Uterus (tissue), 4 donors: ENCODE results near the gene NEB. TPM values are rescaled to one million over a fixed set of nuclear protein-coding genes. Genes with fewer than 3 reads are reported as not detected.

ENCODE experiments used
- DNase-seq, 2 donors: peaks; one replicate each; pipeline ENCODE4 v3.0.0-alpha.2; 2019 to 2020
- H3K27ac ChIP-seq, 2 donors: fragments of 200-600 bp; sonication (generic); 1 replicate in 1 of 2; 2 replicates in 1 of 2; pipeline ENCODE4 v1.5.1; 2016 to 2018
- H3K27me3 ChIP-seq, 2 donors: fragments of 200-600 bp; sonication (generic); one replicate each; pipeline ENCODE4 v1.5.1; 2018 to 2019; ENCODE audit warnings: control low read depth in 1 of 2
- H3K36me3 ChIP-seq, 2 donors: fragments of 200-600 bp; sonication (generic); one replicate each; pipeline ENCODE4 v1.5.1; 2019; ENCODE audit warnings: control low read depth in 1 of 2
- H3K4me1 ChIP-seq, 2 donors: fragments of 200-600 bp; sonication (generic); one replicate each; pipeline ENCODE4 v1.5.1; 2018 to 2019; ENCODE audit warnings: control low read depth in 1 of 2
- H3K4me3 ChIP-seq, 2 donors: fragments of 200-600 bp; sonication (generic); 1 replicate in 1 of 2; 2 replicates in 1 of 2; pipeline ENCODE4 v1.5.1; 2018 to 2019; ENCODE audit warnings: mild to moderate bottlenecking in 1 of 2
- H3K9me3 ChIP-seq, 2 donors: fragments of 200-600 bp; sonication (generic); one replicate each; pipeline ENCODE4 v1.5.1; 2019; ENCODE audit warnings: control low read depth in 1 of 2
- CTCF ChIP-seq, 4 experiments: fragments of 200-600 bp in 2 of 4; fragments of 450-650 bp in 2 of 4; sonication (generic) in 2 of 4; IDR thresholded peaks; one replicate each; pipeline ENCODE4 v1.5.1; 2016 to 2019; ENCODE audit warnings: antibody characterized with exemption in 4 of 4, mild to moderate bottlenecking in 2 of 4, moderate library complexity in 1 of 4
- POLR2A ChIP-seq, 2 donors: fragments of 450-650 bp; IDR thresholded peaks; one replicate each; pipeline ENCODE4 v1.6.1; 2016; ENCODE audit warnings: antibody characterized with exemption in 2 of 2, mild to moderate bottlenecking in 1 of 2, moderate library complexity in 1 of 2
- intact Hi-C: fragments of 100-400 bp; cut with DNase I; formaldehyde crosslinking; loops from one replicate; pipeline ENCODE4 v1.15.1; 2023; ENCODE audit warnings: low total_unique reads
- total RNA-seq, 4 donors: library from RNA; depleted of rRNA in 3 of 4; stranded (reverse); fragments of >200 nt in 3 of 4; gene quantifications; one replicate each; pipeline versions ENCODE4 v1.1.0 to v1.2.4, GENCODE V29; 2014 to 2023
- donor health status: DM: yes; HTN: yes; CAD: no.

NEB gene
- total RNA-seq, 4 donors from 2014 or later: under 0.01 to 2.2 (median 0.84) TPM

- no peaks in the 10 kb centered on the region for H3K9me3 ChIP-seq
- intact Hi-C loops: no loop called here
- H3K27ac ChIP-seq: no peak overlapping the region
- TF ChIP-seq POLR2A (IDR thresholded peaks at IDR 0.05): no peak
- TF ChIP-seq CTCF (IDR thresholded peaks at IDR 0.05): no peak
- H3K36me3 ChIP-seq: no peaks in the 10 kb centered on the region
- no peaks in the 10 kb centered on the region for H3K27me3 ChIP-seq
- H3K4me3 ChIP-seq: no peak overlapping the region
- H3K4me1 ChIP-seq: no peaks in the 10 kb centered on the region
- DNase-seq: no peak
Observed at GRCh38 chr2:151619337-151619989, 114.8 kb downstream of the NEB start.

GRCh38 chr2:151616760-151617339 is 117.4 kb downstream of the NEB start:
- no peak for DNase-seq
- Histone ChIP-seq H3K4me1 (no peaks in the 10 kb centered on the region), H3K27me3 (no peaks in the 10 kb centered on the region), H3K27ac (no peak overlapping the region), H3K36me3 (no peaks in the 10 kb centered on the region), H3K9me3 (no peaks in the 10 kb centered on the region), H3K4me3 (no peak overlapping the region)
- no peak for TF ChIP-seq CTCF (IDR thresholded peaks at IDR 0.05)
- TF ChIP-seq POLR2A (IDR thresholded peaks at IDR 0.05): no peak
- intact Hi-C loops: no loop called here

- DNase-seq: no peak
- no peaks in the 10 kb centered on the region for H3K4me1 ChIP-seq
- H3K27me3 ChIP-seq: no peaks in the 10 kb centered on the region
- no peaks in the 10 kb centered on the region for H3K36me3 ChIP-seq
- no peak overlapping the region for H3K4me3 ChIP-seq
- H3K27ac ChIP-seq: no peak overlapping the region
- intact Hi-C loops: no loop called here
- TF ChIP-seq POLR2A (IDR thresholded peaks at IDR 0.05): no peak
- TF ChIP-seq CTCF (IDR thresholded peaks at IDR 0.05): no peak
- no peaks in the 10 kb centered on the region for H3K9me3 ChIP-seq
Observed at GRCh38 chr2:151614606-151615306, 119.5 kb downstream of the NEB start.

- Histone ChIP-seq H3K27ac (no peak overlapping the region), H3K4me3 (no peak overlapping the region), H3K4me1 (no peaks in the 10 kb centered on the region), H3K27me3 (no peaks in the 10 kb centered on the region), H3K9me3 (no peaks in the 10 kb centered on the region), H3K36me3 (no peaks in the 10 kb centered on the region)
- no peak for TF ChIP-seq CTCF (IDR thresholded peaks at IDR 0.05)
- intact Hi-C loops: no loop called here
- DNase-seq: no peak
Observed at GRCh38 chr2:151614159-151614558, 120.1 kb downstream of the NEB start.

GRCh38 chr2:151611351-151611750 is 122.9 kb downstream of the NEB start:
- no peak overlapping the region for H3K27ac ChIP-seq
- H3K27me3 ChIP-seq: no peaks in the 10 kb centered on the region
- H3K4me1 ChIP-seq: no peaks in the 10 kb centered on the region
- H3K4me3 ChIP-seq: no peak overlapping the region
- intact Hi-C loops: no loop called here
- no peaks in the 10 kb centered on the region for H3K36me3 ChIP-seq
- no peaks in the 10 kb centered on the region for H3K9me3 ChIP-seq
- no peak for DNase-seq
- TF ChIP-seq CTCF (IDR thresholded peaks at IDR 0.05): no peak
- TF ChIP-seq POLR2A (IDR thresholded peaks at IDR 0.05): no peak
